ENCODE results near the gene TRAF5. TPM values are rescaled to one million over a fixed set of nuclear protein-coding genes. Genes with fewer than 3 reads are reported as not detected.

Gene TRAF5
- total RNA-seq, 1 donor from 2014 or later: 54.3 TPM

DNA sequence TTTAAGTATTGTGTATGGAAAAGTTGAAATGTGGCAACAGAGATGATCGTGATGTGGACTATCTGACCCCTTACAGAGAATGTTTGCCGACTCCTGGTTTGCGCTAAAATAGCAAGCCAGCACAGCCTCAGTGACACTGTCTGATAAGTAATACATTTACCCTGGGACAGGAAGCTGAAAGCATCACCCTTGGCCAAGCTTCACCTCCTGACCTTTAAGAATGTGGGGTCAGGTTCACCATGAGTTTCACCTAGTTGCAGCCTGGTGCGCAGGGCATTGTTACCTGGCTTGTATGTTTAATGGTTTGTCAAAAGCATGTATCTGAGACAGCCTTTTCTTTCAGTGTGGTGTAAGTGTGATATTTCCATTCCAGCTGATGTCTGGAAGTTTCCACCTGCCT, 29.2 kb downstream of the TRAF5 start:
- no peak for DNase-seq (ENCODE audit: low spot score)
- Mint-ChIP-seq H3K27ac (peak overlapping the region; percentile 44), H3K36me3 (ENCODE audit: low read depth) (peaks cover 69% of the 10 kb centered on the region), H3K27me3 (ENCODE audit: insufficient read depth) (no peaks in the 10 kb centered on the region), H3K4me1 (ENCODE audit: low read depth) (peaks cover 72% of the 10 kb centered on the region), H3K4me3 (no peak overlapping the region), H3K9me3 (peaks cover 15% of the 10 kb centered on the region)
- intact Hi-C loops (cut with micrococcal nuclease): loop anchor here (1.0 to 2.0 kb wide), 3 partner anchors 25 to 75 kb away; no protein-coding TSS in a partner anchor

DNA sequence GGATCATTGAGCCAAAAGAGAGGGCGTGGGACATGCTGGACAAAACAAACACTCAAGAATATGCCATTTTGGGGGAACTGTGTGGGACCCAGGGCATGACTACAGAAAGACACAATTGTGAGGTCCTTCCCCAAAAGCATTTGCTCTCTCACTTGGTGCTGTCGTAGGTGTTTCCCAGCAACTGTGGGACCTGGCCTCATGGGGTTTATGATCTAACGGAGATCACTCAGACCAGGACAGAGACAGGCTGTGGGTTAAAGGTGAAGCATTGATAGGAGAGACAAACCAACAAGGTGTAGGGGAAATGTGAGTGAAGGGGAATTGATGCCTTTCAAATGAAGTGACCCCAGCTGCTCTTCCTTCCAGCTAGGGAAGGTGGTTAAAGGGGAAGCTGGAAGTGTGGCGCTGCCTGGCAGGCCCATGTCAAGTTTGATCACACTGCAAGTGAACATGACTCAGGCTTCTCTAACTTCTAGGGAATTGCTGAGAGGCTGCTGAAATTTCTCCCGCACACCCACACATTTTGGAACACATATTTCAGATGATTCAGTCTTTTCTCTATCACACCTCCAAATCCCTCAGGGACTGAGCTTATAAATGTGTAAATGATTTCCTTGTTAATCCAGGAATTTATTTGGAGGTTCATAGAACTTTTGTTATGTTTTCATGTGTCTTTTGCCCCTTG, 30.2 kb downstream of the TRAF5 start:
- peaks cover 67% of the 10 kb centered on the region for H3K36me3 Mint-ChIP-seq (ENCODE audit: low read depth)
- DNase-seq (ENCODE audit: low spot score): no peak
- H3K27ac Mint-ChIP-seq: peak overlapping the region; percentile 55
- no peak overlapping the region for H3K4me3 Mint-ChIP-seq
- peaks cover 64% of the 10 kb centered on the region for H3K4me1 Mint-ChIP-seq (ENCODE audit: low read depth)
- H3K27me3 Mint-ChIP-seq (ENCODE audit: insufficient read depth): no peaks in the 10 kb centered on the region
- intact Hi-C loops (cut with micrococcal nuclease): loop anchor here (1.0 to 2.0 kb wide), 3 partner anchors 24 to 76 kb away; no protein-coding TSS in a partner anchor
- peaks cover 7% of the 10 kb centered on the region for H3K9me3 Mint-ChIP-seq

DNA sequence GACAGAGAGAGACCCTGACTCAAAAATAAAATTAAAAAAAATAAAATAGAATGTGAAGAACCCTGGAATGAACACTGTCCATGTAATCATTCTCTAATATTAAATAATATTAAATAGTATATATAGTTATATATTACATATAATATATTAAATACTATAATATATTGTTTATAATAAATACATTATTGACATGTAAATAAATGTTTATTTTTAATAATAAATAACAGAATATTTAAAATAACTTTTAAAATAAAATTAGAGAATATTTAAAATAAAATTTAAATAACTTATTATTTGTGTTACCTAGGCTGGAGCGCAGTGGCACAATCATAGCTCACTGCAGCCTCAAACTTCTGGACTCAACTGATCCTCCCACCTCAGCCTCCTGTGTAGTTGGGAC, 32.1 kb downstream of the TRAF5 start:
- intact Hi-C loops (cut with micrococcal nuclease): no loop called here
- H3K4me1 Mint-ChIP-seq (ENCODE audit: low read depth): peaks cover 49% of the 10 kb centered on the region
- no peaks in the 10 kb centered on the region for H3K27me3 Mint-ChIP-seq (ENCODE audit: insufficient read depth)
- no peak overlapping the region for H3K4me3 Mint-ChIP-seq
- H3K27ac Mint-ChIP-seq: no peak overlapping the region
- peaks cover 60% of the 10 kb centered on the region for H3K36me3 Mint-ChIP-seq (ENCODE audit: low read depth)
- DNase-seq (ENCODE audit: low spot score): no peak
- no peaks in the 10 kb centered on the region for H3K9me3 Mint-ChIP-seq

DNA sequence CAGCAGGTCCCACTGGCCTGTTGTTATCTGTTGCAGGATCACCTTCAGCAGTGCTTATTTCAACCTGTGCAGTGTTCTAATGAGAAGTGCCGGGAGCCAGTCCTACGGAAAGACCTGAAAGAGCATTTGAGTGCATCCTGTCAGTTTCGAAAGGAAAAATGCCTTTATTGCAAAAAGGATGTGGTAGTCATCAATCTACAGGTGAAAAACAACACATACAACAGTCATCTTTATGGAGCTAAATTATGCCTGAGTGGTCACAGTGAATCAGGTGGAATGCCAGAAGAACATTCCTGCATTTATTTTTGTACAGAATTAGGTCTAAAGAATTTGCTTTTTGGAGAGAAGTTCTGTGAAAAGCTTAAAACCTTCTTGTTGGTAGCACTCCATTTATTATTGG, 33.2 kb downstream of the TRAF5 start:
- no peaks in the 10 kb centered on the region for H3K27me3 Mint-ChIP-seq (ENCODE audit: insufficient read depth)
- DNase-seq (ENCODE audit: low spot score): no peak
- intact Hi-C loops (cut with micrococcal nuclease): no loop called here
- H3K4me1 Mint-ChIP-seq (ENCODE audit: low read depth): peaks cover 39% of the 10 kb centered on the region
- peak overlapping the region; percentile 48 for H3K27ac Mint-ChIP-seq
- H3K9me3 Mint-ChIP-seq: no peaks in the 10 kb centered on the region
- peaks cover 52% of the 10 kb centered on the region for H3K36me3 Mint-ChIP-seq (ENCODE audit: low read depth)
- H3K4me3 Mint-ChIP-seq: no peak overlapping the region

DNA sequence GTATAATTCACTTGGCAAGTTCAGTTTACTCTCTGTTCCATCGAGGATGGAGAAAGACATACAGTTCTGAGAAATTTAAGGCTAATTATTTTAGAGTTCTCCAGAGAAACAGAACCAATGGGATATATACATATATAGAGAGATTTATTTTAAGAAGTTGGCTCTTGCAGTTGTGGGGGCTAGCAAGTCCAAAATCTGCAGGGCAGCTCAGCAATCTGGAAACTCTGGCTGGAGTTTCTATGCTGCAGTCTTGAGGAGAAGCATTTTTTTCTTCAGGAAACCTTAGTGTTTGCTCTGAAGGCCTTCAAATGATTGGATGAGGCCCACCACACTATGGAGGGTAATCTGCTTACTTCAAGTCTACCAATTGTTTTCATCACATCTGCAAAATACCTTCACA, 34.6 kb downstream of the TRAF5 start:
- Mint-ChIP-seq H3K27ac (no peak overlapping the region), H3K4me1 (ENCODE audit: low read depth) (peaks cover 27% of the 10 kb centered on the region), H3K9me3 (no peaks in the 10 kb centered on the region), H3K36me3 (ENCODE audit: low read depth) (peaks cover 52% of the 10 kb centered on the region), H3K4me3 (no peak overlapping the region), H3K27me3 (ENCODE audit: insufficient read depth) (no peaks in the 10 kb centered on the region)
- intact Hi-C loops (cut with micrococcal nuclease): no loop called here
- DNase-seq (ENCODE audit: low spot score): no peak

DNA sequence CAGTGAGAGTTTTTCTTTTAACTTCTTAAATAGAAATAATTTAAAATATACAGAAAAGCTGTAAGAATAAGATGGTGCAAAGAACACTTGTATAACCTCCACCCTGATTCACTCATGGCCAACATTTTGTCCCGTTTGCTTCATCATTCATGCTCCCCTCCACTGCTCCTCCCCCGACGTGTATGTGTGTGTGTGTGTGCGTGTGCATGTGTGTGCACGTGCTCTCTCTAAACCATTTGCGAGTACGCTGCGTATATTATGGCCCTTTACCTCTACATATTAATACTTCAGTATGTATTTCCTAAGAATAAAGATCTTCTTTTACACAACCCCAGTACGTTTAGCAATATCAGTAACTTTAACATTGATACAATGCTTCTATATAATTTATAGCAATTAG, 43.0 kb downstream of the TRAF5 start:
- no peak for DNase-seq (ENCODE audit: low spot score)
- intact Hi-C loops (cut with micrococcal nuclease): no loop called here
- no peak overlapping the region for H3K4me3 Mint-ChIP-seq
- H3K27ac Mint-ChIP-seq: no peak overlapping the region
- peaks cover 64% of the 10 kb centered on the region for H3K36me3 Mint-ChIP-seq (ENCODE audit: low read depth)
- peaks cover 10% of the 10 kb centered on the region for H3K4me1 Mint-ChIP-seq (ENCODE audit: low read depth)
- H3K27me3 Mint-ChIP-seq (ENCODE audit: insufficient read depth): no peaks in the 10 kb centered on the region
- no peaks in the 10 kb centered on the region for H3K9me3 Mint-ChIP-seq

DNA sequence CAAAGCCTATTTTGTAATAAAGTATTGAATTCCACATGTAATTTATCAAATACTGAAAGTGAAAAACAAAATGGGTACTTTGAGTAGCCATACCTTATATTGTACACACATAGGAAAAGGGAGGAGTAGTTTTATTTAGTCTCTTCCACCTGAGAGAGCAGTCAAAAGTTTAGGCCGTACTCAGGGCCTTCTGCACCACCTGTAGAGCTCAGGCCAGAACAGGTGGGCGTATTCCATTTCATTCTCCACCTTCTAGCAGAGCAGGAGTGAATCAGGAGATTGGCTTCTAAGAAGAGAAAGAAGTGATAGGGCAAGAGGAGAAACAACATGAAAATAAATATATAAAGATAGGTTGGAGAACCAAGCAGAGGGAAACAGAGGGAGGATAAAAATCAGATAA, 44.0 kb downstream of the TRAF5 start:
- Mint-ChIP-seq H3K36me3 (ENCODE audit: low read depth) (peaks cover 64% of the 10 kb centered on the region), H3K4me1 (ENCODE audit: low read depth) (peaks cover 10% of the 10 kb centered on the region)
- intact Hi-C loops (cut with micrococcal nuclease): no loop called here

DNA sequence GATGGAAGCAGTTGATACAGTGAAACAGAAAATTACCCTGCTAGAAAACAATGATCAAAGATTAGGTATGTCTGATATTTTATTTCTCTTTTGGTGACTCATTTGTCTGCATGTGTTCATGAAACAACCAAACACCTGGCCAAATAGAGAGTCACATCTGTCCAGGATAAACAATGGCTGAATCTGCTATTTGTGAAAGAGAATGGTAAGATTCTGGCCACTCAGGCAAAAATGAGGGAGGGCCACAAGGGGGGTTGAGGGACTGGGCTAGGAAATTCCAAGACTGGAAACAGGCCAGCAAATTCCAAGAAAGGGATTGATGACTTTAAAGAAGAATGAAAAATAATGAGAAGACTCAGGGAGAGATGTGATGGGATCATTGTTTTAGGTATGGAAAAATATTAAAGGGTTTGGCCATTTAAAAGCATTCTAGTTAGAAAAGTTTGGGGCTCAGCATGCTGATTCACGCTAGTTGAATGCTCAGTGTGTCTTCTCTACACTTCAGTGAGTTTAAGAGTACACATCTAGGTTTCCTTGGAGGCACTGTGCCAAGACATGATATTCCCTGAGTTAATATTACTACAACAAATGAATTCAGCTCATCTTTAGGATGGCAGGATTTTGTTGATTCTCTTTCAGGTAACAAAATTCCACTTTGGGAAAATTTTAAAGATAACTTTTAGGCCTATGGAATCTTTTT, 44.9 kb downstream of the TRAF5 start:
- Mint-ChIP-seq H3K4me3 (no peak overlapping the region), H3K36me3 (ENCODE audit: low read depth) (peaks cover 62% of the 10 kb centered on the region), H3K9me3 (no peaks in the 10 kb centered on the region), H3K27ac (peak overlapping the region; percentile 73), H3K4me1 (ENCODE audit: low read depth) (peaks cover 18% of the 10 kb centered on the region), H3K27me3 (ENCODE audit: insufficient read depth) (no peaks in the 10 kb centered on the region)
- intact Hi-C loops (cut with micrococcal nuclease): no loop called here
- DNase-seq (ENCODE audit: low spot score): no peak

More for the DNA sequence above, 44.0 kb downstream of the TRAF5 start:
- no peak for DNase-seq (ENCODE audit: low spot score)
- H3K4me3 Mint-ChIP-seq: no peak overlapping the region
- no peaks in the 10 kb centered on the region for H3K27me3 Mint-ChIP-seq (ENCODE audit: insufficient read depth)
- H3K9me3 Mint-ChIP-seq: no peaks in the 10 kb centered on the region
- H3K27ac Mint-ChIP-seq: no peak overlapping the region

DNA sequence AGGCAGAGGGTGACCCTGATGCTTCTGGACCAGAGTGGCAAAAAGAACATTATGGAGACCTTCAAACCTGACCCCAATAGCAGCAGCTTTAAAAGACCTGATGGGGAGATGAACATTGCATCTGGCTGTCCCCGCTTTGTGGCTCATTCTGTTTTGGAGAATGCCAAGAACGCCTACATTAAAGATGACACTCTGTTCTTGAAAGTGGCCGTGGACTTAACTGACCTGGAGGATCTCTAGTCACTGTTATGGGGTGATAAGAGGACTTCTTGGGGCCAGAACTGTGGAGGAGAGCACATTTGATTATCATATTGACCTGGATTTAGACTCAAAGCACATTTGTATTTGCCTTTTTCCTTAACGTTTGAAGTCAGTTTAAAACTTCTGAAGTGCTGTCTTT, 45.8 kb downstream of the TRAF5 start:
- Mint-ChIP-seq H3K27ac (no peak overlapping the region), H3K4me3 (no peak overlapping the region), H3K9me3 (no peaks in the 10 kb centered on the region), H3K36me3 (ENCODE audit: low read depth) (peaks cover 67% of the 10 kb centered on the region), H3K27me3 (ENCODE audit: insufficient read depth) (no peaks in the 10 kb centered on the region), H3K4me1 (ENCODE audit: low read depth) (peaks cover 23% of the 10 kb centered on the region)
- DNase-seq (ENCODE audit: low spot score): no peak
- intact Hi-C loops (cut with micrococcal nuclease): no loop called here

DNA sequence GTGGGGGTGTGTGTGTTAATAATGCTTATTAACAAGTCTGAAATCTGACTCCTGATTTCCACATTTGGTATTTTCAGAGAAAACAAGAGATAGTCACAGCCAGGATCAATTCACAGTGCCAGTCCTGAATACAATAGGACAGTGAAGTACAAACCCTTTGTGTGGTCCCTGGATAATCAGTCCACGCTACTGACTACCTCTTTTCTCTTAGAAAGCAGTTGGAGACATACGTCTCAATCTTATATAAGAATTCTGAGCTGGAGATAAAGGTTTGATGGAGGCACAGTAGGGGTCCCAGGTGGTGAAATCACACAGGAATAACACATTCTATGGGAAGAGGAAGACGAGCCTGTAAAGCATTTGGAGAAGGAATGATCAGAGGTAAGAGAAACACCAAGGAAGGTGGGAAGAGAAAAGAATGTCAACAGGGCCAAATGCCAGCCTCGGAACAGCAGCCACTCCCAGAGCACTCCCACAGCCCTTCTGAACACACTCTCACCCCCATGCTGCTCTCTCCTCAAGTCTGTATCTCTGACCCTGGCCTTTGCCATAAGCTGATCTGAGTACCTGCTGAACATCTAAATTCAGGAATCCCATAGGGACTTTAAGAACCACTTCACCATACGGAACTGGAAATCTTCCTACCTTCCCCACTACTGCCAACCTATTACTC, 48.6 kb downstream of the TRAF5 start:
- Mint-ChIP-seq H3K36me3 (ENCODE audit: low read depth) (peaks cover 60% of the 10 kb centered on the region), H3K4me3 (no peak overlapping the region), H3K4me1 (ENCODE audit: low read depth) (peaks cover 40% of the 10 kb centered on the region), H3K27me3 (ENCODE audit: insufficient read depth) (no peaks in the 10 kb centered on the region), H3K27ac (no peak overlapping the region), H3K9me3 (no peaks in the 10 kb centered on the region)
- intact Hi-C loops (cut with micrococcal nuclease): no loop called here
- no peak for DNase-seq (ENCODE audit: low spot score)

DNA sequence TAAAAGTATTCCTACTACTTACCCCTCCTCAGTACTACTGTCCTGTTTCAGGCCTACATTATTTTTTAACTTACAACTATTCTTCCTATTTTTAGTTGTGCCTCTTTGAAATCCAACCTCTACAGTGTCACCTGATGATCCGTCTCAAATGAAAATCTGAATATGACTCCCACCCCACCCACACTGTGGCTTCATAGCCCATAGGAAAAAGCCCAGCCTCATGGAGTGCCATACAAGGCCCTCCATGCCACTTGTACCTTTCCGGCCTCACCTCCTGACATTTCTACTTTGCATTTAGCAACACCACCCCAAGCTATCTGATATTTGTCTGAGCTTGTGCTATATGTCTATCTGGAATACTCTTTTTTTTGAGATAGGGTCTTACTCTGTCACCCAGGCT, 49.3 kb downstream of the TRAF5 start:
- Mint-ChIP-seq H3K27me3 (ENCODE audit: insufficient read depth) (no peaks in the 10 kb centered on the region), H3K36me3 (ENCODE audit: low read depth) (peaks cover 57% of the 10 kb centered on the region), H3K4me3 (no peak overlapping the region), H3K4me1 (ENCODE audit: low read depth) (peaks cover 45% of the 10 kb centered on the region), H3K27ac (no peak overlapping the region), H3K9me3 (no peaks in the 10 kb centered on the region)
- no peak for DNase-seq (ENCODE audit: low spot score)
- intact Hi-C loops (cut with micrococcal nuclease): no loop called here

DNA sequence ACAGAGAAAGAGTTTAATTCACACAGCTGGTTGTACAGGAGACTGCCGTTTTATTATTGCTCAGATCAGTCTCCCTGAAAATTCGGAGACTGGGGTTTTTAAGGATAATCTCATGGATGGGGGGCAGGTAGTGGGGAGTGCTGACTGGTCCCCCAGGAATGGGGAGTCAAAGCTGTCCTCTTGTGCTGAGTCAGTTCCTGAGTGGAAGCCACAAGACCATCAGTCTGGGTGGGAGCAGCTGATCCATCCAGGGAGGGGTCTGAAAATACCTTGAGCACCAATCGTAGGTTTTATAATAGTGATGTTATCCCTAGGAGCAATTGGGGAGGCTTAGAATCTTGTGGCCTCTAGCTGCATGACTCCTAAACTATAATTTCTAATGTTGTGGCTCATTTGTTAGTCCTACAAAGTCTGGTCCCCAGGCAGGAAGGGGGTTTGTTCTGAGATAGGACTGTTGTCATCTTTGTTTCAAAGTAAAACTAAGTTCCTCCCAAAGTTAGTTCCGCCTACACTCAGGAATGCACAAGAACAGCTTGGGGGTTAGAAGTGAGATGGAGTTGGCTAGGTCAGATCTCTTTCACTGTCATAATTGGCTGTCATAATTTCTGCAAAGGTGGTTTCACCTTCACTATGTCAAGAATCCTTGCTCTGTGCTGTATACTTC, 50.3 kb downstream of the TRAF5 start:
- intact Hi-C loops (cut with micrococcal nuclease): no loop called here
- Mint-ChIP-seq H3K27ac (peak overlapping the region; percentile 50), H3K4me3 (no peak overlapping the region), H3K36me3 (ENCODE audit: low read depth) (peaks cover 48% of the 10 kb centered on the region), H3K4me1 (ENCODE audit: low read depth) (peaks cover 52% of the 10 kb centered on the region), H3K9me3 (peaks cover 1% of the 10 kb centered on the region), H3K27me3 (ENCODE audit: insufficient read depth) (no peaks in the 10 kb centered on the region)
- no peak for DNase-seq (ENCODE audit: low spot score)
